MCF 10A (cell line): ENCODE results near the gene CACNA1C. TPM values are rescaled to one million over a fixed set of nuclear protein-coding genes. Genes with fewer than 3 reads are reported as not detected.

Experiments used
- BruUV-seq: library from RNA; stranded (reverse); fragments of 400-500 nt; replicated peaks from 2 replicates; lab custom pipeline; 2021; lab: Mats Ljungman, UMichigan
- CTCF ChIA-PET: fragments of 300-600 bp; sonication (Branson Sonifier 250); formaldehyde crosslinking; extraction: SDS; loops from one replicate; lab custom pipeline; 2021; ENCODE audit warnings: antibody characterized with exemption, inconsistent platforms; lab: Yijun Ruan, JAX
- POLR2A ChIA-PET: fragments of 300-600, 350-650 bp; sonication (Branson Sonifier 250); formaldehyde crosslinking; extraction: SDS; loops from one replicate; lab custom pipeline; 2020; ENCODE audit warnings: antibody characterized with exemption, inconsistent platforms; lab: Yijun Ruan, JAX
- DNase-seq: peaks from one replicate; pipeline ENCODE4 v3.0.0-alpha.2; 2018; ENCODE audit not compliant: unreplicated experiment
- H3K27ac Mint-ChIP-seq: one replicate; pipeline ENCODE4 v1.8.0; 2022; ENCODE audit warnings: mild to moderate bottlenecking, low read depth, mixed read lengths; ENCODE audit not compliant: unreplicated experiment
- H3K27me3 Mint-ChIP-seq: one replicate; pipeline ENCODE4 v1.8.0; 2022; ENCODE audit warnings: mixed read lengths; ENCODE audit not compliant: insufficient read depth, unreplicated experiment
- H3K36me3 Mint-ChIP-seq: one replicate; pipeline ENCODE4 v1.8.0; 2022; ENCODE audit warnings: mild to moderate bottlenecking, moderate library complexity, mixed read lengths; ENCODE audit not compliant: insufficient read depth, unreplicated experiment
- H3K4me1 Mint-ChIP-seq: one replicate; pipeline ENCODE4 v1.8.0; 2022; ENCODE audit warnings: mixed read lengths; ENCODE audit not compliant: insufficient read depth, unreplicated experiment
- H3K4me3 Mint-ChIP-seq: one replicate; pipeline ENCODE4 v1.8.0; 2022; ENCODE audit warnings: mild to moderate bottlenecking, moderate library complexity, mixed read lengths; ENCODE audit not compliant: unreplicated experiment
- H3K9me3 Mint-ChIP-seq: one replicate; pipeline ENCODE4 v1.8.0; 2022; ENCODE audit warnings: mixed read lengths; ENCODE audit not compliant: unreplicated experiment
- CTCF ChIP-seq: fragments of 200-600 bp; IDR thresholded peaks from one replicate; pipeline ENCODE4 v1.8.0; 2022; ENCODE audit warnings: antibody characterized with exemption, mild to moderate bottlenecking; ENCODE audit not compliant: unreplicated experiment
- intact Hi-C: fragments of 100-400 bp; cut with micrococcal nuclease; formaldehyde crosslinking; loops from 2 replicates; pipeline ENCODE4 v1.14.1; 2022
- total RNA-seq: library from RNA; stranded (reverse); gene quantifications from 2 replicates; pipeline ENCODE4 v1.2.3, GENCODE V29; 2022

CACNA1C gene
- total RNA-seq, 1 experiment from 2014 or later: not detected

GRCh38 chr12:2304223-2304622, 251.4 kb downstream of the CACNA1C start:
- TF ChIP-seq CTCF: no peak
- no peak for DNase-seq
- intact Hi-C loops: no loop called here
- H3K27me3 Mint-ChIP-seq: no peaks in the 10 kb centered on the region
- H3K4me3 Mint-ChIP-seq: no peak overlapping the region
- no peak overlapping the region for H3K27ac Mint-ChIP-seq
- ChIA-PET POLR2A (no interaction called here), CTCF (interaction anchor here (0.6 to 1.2 kb wide), 3 partner anchors 14 to 586 kb away, joined by 3 to 4 read pairs (median 3); no protein-coding TSS in a partner anchor)
- BruUV-seq: no TSS peak
- no peaks in the 10 kb centered on the region for H3K36me3 Mint-ChIP-seq
- H3K4me1 Mint-ChIP-seq: no peaks in the 10 kb centered on the region
- peaks cover 10% of the 10 kb centered on the region for H3K9me3 Mint-ChIP-seq

GRCh38 chr12:2306012-2306411, 253.2 kb downstream of the CACNA1C start:
- H3K27me3 Mint-ChIP-seq: no peaks in the 10 kb centered on the region
- H3K9me3 Mint-ChIP-seq: peaks cover 11% of the 10 kb centered on the region
- no TSS peak for BruUV-seq
- H3K4me1 Mint-ChIP-seq: no peaks in the 10 kb centered on the region
- no peak for TF ChIP-seq CTCF
- ChIA-PET CTCF (interaction anchor here (0.8 to 1.2 kb wide), 3 partner anchors 16 to 89 kb away, joined by 3 to 5 read pairs (median 4); no protein-coding TSS in a partner anchor), POLR2A (interaction anchor here (0.6 kb wide), 1 partner anchor 201 kb away, joined by 4 read pairs; no protein-coding TSS in a partner anchor)
- intact Hi-C loops: no loop called here
- no peak overlapping the region for H3K4me3 Mint-ChIP-seq
- H3K36me3 Mint-ChIP-seq: no peaks in the 10 kb centered on the region
- no peak overlapping the region for H3K27ac Mint-ChIP-seq
- DNase-seq: no peak

- DNase-seq: no peak
- no peak for TF ChIP-seq CTCF
- intact Hi-C loops: no loop called here
- no peaks in the 10 kb centered on the region for H3K4me1 Mint-ChIP-seq
- CTCF ChIA-PET: interaction anchor here (1.2 to 1.4 kb wide), 2 partner anchors 13 to 88 kb away, joined by 3 to 4 read pairs; no protein-coding TSS in a partner anchor
- POLR2A ChIA-PET: no interaction called here
- H3K9me3 Mint-ChIP-seq: peaks cover 11% of the 10 kb centered on the region
- no peak overlapping the region for H3K4me3 Mint-ChIP-seq
- H3K27ac Mint-ChIP-seq: no peak overlapping the region
- no TSS peak for BruUV-seq
- no peaks in the 10 kb centered on the region for H3K27me3 Mint-ChIP-seq
- no peaks in the 10 kb centered on the region for H3K36me3 Mint-ChIP-seq
Observed at GRCh38 chr12:2306735-2307134, 253.9 kb downstream of the CACNA1C start.

- Mint-ChIP-seq H3K36me3 (no peaks in the 10 kb centered on the region), H3K27ac (no peak overlapping the region), H3K27me3 (no peaks in the 10 kb centered on the region), H3K4me1 (no peaks in the 10 kb centered on the region), H3K4me3 (no peak overlapping the region), H3K9me3 (peaks cover 11% of the 10 kb centered on the region)
- POLR2A ChIA-PET: no interaction called here
- CTCF ChIA-PET: interaction anchor here (1.2 to 1.4 kb wide), 2 partner anchors 14 to 16 kb away, joined by 3 read pairs; no protein-coding TSS in a partner anchor
- no peak for TF ChIP-seq CTCF
- DNase-seq: no peak
- intact Hi-C loops: no loop called here
- no TSS peak for BruUV-seq
Observed at GRCh38 chr12:2307550-2307949, 254.8 kb downstream of the CACNA1C start.
